GM23338 (cell line): ENCODE data around the gene SHC4. TPM values are rescaled to one million over a fixed set of nuclear protein-coding genes. Genes with fewer than 3 reads are reported as not detected.

Experiments used
- ATAC-seq: fragments of 200-7000 bp; cut with Tn5 transposase; 3 replicates; pipeline ENCODE4 v1.9.1; 2020
- DNase-seq: peaks from one replicate; pipeline ENCODE4 v3.0.0-alpha.2; 2015; ENCODE audit warnings: low spot score
- H2AFZ ChIP-seq: fragments of 200-600 bp; sonication (generic); 2 replicates; pipeline ENCODE4 v1.8.0; 2016; ENCODE audit warnings: antibody characterized with exemption, mild to moderate bottlenecking, moderate library complexity
- H3F3A ChIP-seq: fragments of 200-600 bp; sonication (generic); replicated peaks from 2 replicates; pipeline ENCODE4 v1.8.0; 2017; ENCODE audit warnings: antibody characterized with exemption, mixed run types, low read depth
- H3K27ac ChIP-seq: fragments of 200-600 bp; sonication (generic); 2 replicates; pipeline ENCODE4 v1.6.1; 2016; ENCODE audit warnings: low read depth
- H3K27me3 ChIP-seq: fragments of 200-600 bp; sonication (generic); 2 replicates; pipeline ENCODE4 v1.8.0; 2016; ENCODE audit warnings: mild to moderate bottlenecking, mixed run types, moderate library complexity; ENCODE audit not compliant: insufficient read depth
- H3K36me3 ChIP-seq: fragments of 200-600 bp; sonication (generic); 2 replicates; pipeline ENCODE4 v1.8.0; 2016; ENCODE audit warnings: mild to moderate bottlenecking; ENCODE audit not compliant: insufficient read depth
- H3K4me1 ChIP-seq: fragments of 200-600 bp; sonication (generic); 2 replicates; pipeline ENCODE4 v1.8.0; 2016; ENCODE audit warnings: mild to moderate bottlenecking, moderate library complexity; ENCODE audit not compliant: insufficient read depth
- H3K4me2 ChIP-seq: fragments of 200-600 bp; sonication (generic); 2 replicates; pipeline ENCODE4 v1.7.1; 2017; ENCODE audit warnings: mixed run types
- H3K4me3 ChIP-seq: fragments of 200-600 bp; sonication (generic); 2 replicates; pipeline ENCODE4 v1.6.1; 2016; ENCODE audit warnings: mixed run types
- H3K79me2 ChIP-seq: fragments of 200-600 bp; sonication (generic); replicated peaks from 2 replicates; pipeline ENCODE4 v1.8.0; 2017; ENCODE audit warnings: mild to moderate bottlenecking; ENCODE audit not compliant: insufficient read depth
- H3K9me2 ChIP-seq: fragments of 200-600 bp; sonication (generic); 2 replicates; pipeline ENCODE4 v1.8.0; 2017; ENCODE audit not compliant: insufficient read depth
- H4K20me1 ChIP-seq: fragments of 200-600 bp; sonication (generic); replicated peaks from 2 replicates; pipeline ENCODE4 v1.8.0; 2017; ENCODE audit warnings: mild to moderate bottlenecking; ENCODE audit not compliant: insufficient read depth
- H3K27ac Mint-ChIP-seq: 2 replicates; pipeline ENCODE4 v1.8.0; 2020; ENCODE audit warnings: inconsistent platforms, mild to moderate bottlenecking, moderate library complexity, mixed read lengths
- H3K27me3 Mint-ChIP-seq: 3 replicates; pipeline ENCODE4 v1.8.0; 2022; ENCODE audit warnings: low read depth, mild to moderate bottlenecking, moderate library complexity, mixed read lengths, inconsistent platforms; ENCODE audit not compliant: insufficient read depth, poor library complexity
- H3K36me3 Mint-ChIP-seq: 3 replicates; pipeline ENCODE4 v1.8.0; 2021; ENCODE audit warnings: low read depth, mild to moderate bottlenecking, inconsistent platforms, moderate library complexity, mixed read lengths
- H3K4me1 Mint-ChIP-seq: 3 replicates; pipeline ENCODE4 v1.8.0; 2020; ENCODE audit warnings: mild to moderate bottlenecking, inconsistent platforms, mixed read lengths
- H3K4me3 Mint-ChIP-seq: 3 replicates; pipeline ENCODE4 v1.8.0; 2021; ENCODE audit warnings: moderate library complexity, mild to moderate bottlenecking, inconsistent platforms, mixed read lengths
- H3K9me3 Mint-ChIP-seq: 3 replicates; pipeline ENCODE4 v1.8.0; 2020; ENCODE audit warnings: moderate library complexity, mild to moderate bottlenecking, inconsistent platforms, mixed read lengths
- CREB1 ChIP-seq: fragments of 250-450 bp; sonication (Bioruptor Pico); IDR thresholded peaks from 2 replicates; pipeline ENCODE4 v1.5.0; 2020; ENCODE audit warnings: low read depth, mild to moderate bottlenecking, moderate library complexity
- CTCF ChIP-seq, 2 experiments: fragments of 200-600 bp in 1 of 2; sonication (generic) in 1 of 2; conservative IDR thresholded peaks; 2 replicates each; pipeline versions ENCODE4 v1.5.1 to v1.6.1; 2016 to 2017; ENCODE audit warnings: antibody characterized with exemption in 2 of 2, low read depth in 2 of 2, mild to moderate bottlenecking in 2 of 2, moderate library complexity in 1 of 2
- ETS1 ChIP-seq: IDR thresholded peaks from 2 replicates; pipeline ENCODE4 v1.6.1; 2016; ENCODE audit warnings: antibody characterized with exemption
- EZH2 ChIP-seq: fragments of 200-600 bp; sonication (generic); IDR thresholded peaks from one replicate; pipeline ENCODE4 v1.8.0; 2017; ENCODE audit warnings: antibody characterized with exemption, mild to moderate bottlenecking, low read depth; ENCODE audit not compliant: unreplicated experiment
- EZH2phosphoT487 ChIP-seq: fragments of 200-600 bp; sonication (generic); IDR thresholded peaks from one replicate; pipeline ENCODE4 v1.8.1; 2018; ENCODE audit warnings: antibody characterized with exemption; ENCODE audit not compliant: unreplicated experiment
- JUNB ChIP-seq: IDR thresholded peaks from one replicate; pipeline ENCODE4 v1.6.1; 2016; ENCODE audit warnings: antibody characterized with exemption; ENCODE audit not compliant: unreplicated experiment
- POLR2AphosphoS5 ChIP-seq: IDR thresholded peaks from 2 replicates; pipeline ENCODE4 v1.6.1; 2016; ENCODE audit warnings: antibody characterized with exemption, low read depth
- ZNF114 ChIP-seq: fragments of 250-450 bp; sonication (Bioruptor Pico); IDR thresholded peaks from 2 replicates; pipeline ENCODE4 v1.5.0; 2020; ENCODE audit warnings: mild to moderate bottlenecking, moderate library complexity
- ZNF462 ChIP-seq: fragments of 250-450 bp; sonication (Bioruptor Pico); IDR thresholded peaks from 2 replicates; pipeline ENCODE4 v1.5.0; 2020; ENCODE audit warnings: mild to moderate bottlenecking, moderate library complexity
- polyA plus RNA-seq: library from polyadenylated mRNA; unstranded; fragments of >200 nt; fragmentation: Nextera tagmentation; extraction: Ambion mirVana; gene quantifications from 2 replicates; pipeline ENCODE4 v1.2.1, GENCODE V29; 2016
- total RNA-seq: library from RNA; depleted of rRNA; stranded (reverse); fragments of >200 nt; shearing (Covaris generic); gene quantifications from 2 replicates; pipeline ENCODE4 v1.2.3, GENCODE V29; 2014

SHC4 gene
- total and polyA plus RNA-seq, 2 experiments from 2014 or later: 0.21 to 0.32 TPM

GRCh38 chr15:48946074-48946839 is 17.5 kb downstream of the SHC4 start:
- Mint-ChIP-seq H3K27ac (no peak overlapping the region), H3K9me3 (no peaks in the 10 kb centered on the region), H3K4me3 (no peak overlapping the region), H3K36me3 (no peaks in the 10 kb centered on the region), H3K27me3 (no peaks in the 10 kb centered on the region), H3K4me1 (no peaks in the 10 kb centered on the region)
- DNase-seq: no peak
- Histone ChIP-seq H3K4me2 (no peak overlapping the region), H3K79me2 (no peaks in the 10 kb centered on the region), H3F3A (no peaks in the 10 kb centered on the region), H3K27me3 (no peaks in the 10 kb centered on the region), H3K4me1 (no peaks in the 10 kb centered on the region), H3K9me2 (peaks cover 15% of the 10 kb centered on the region; the same call in 1 of the 2 replicates), H2AFZ (peak overlapping the region; percentile 15; the same call in 1 of the 2 replicates), H3K36me3 (no peaks in the 10 kb centered on the region), H3K27ac (no peak overlapping the region), H3K4me3 (no peak overlapping the region), H4K20me1 (no peaks in the 10 kb centered on the region)
- TF ChIP-seq ETS1: no peak
- ATAC-seq: no peak

DNA sequence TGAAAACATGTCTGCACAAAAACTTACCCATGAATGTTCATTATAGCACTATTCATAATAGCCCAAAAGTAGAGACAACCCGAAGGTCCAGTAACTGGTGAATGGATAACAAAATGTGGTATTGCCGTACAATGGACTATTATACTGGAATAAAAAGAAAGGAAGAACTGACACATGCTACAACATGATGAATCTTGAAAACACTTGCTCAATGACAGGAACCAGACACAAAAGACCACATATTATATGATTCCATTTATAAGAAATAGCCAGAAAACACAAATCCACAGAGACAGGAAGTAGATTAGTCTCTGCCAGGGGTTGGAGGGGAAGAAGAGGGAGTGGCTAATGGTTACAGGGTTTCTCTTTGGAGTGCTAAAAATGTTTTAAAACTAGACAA is 18.3 kb downstream of the SHC4 start:
- H3K27ac Mint-ChIP-seq: no peak overlapping the region
- H3K4me3 Mint-ChIP-seq: no peak overlapping the region
- no peaks in the 10 kb centered on the region for H3K27me3 ChIP-seq
- no peaks in the 10 kb centered on the region for H3K9me3 Mint-ChIP-seq
- H2AFZ ChIP-seq: no peak overlapping the region
- DNase-seq (no peak), ATAC-seq (no peak)
- H3K36me3 ChIP-seq: no peaks in the 10 kb centered on the region
- no peaks in the 10 kb centered on the region for H3K36me3 Mint-ChIP-seq
- H3K27me3 Mint-ChIP-seq: no peaks in the 10 kb centered on the region
- H3K4me3 ChIP-seq: no peak overlapping the region
- 0 out of 2 replicates have a peak, but pooled peaks cover 8% of the 10 kb centered on the region for H3K9me2 ChIP-seq
- no peaks in the 10 kb centered on the region for H3K4me1 Mint-ChIP-seq
- no peak overlapping the region for H3K27ac ChIP-seq
- H3K4me1 ChIP-seq: no peaks in the 10 kb centered on the region
- H3K79me2 ChIP-seq: no peaks in the 10 kb centered on the region
- H3F3A ChIP-seq: no peaks in the 10 kb centered on the region
- no peaks in the 10 kb centered on the region for H4K20me1 ChIP-seq
- H3K4me2 ChIP-seq: no peak overlapping the region
- no peak for TF ChIP-seq EZH2phosphoT487
- no peak for TF ChIP-seq EZH2
- TF ChIP-seq CREB1: no peak
- TF ChIP-seq CTCF (conservative IDR thresholded peaks at IDR 0.05; ENCODE audit: low read depth in 2 of 2): no peak
- no peak for TF ChIP-seq ZNF462
- no peak for TF ChIP-seq POLR2AphosphoS5
- TF ChIP-seq ZNF114 (CRISPR knock-in tag): no peak
- no peak for TF ChIP-seq ETS1
- TF ChIP-seq JUNB: no peak
